CD4-positive, alpha-beta T cell treated with Interleukin-4 for 1 hour (primary cell): ENCODE data around the gene HSPA9.
A peak's percentile ranks its signal among the peaks of the same experiment; 100 is the strongest.

Experiments
- DNase-seq, 2 donors: peaks; one replicate each; pipeline ENCODE4 v3.0.0-alpha.2; 2020 to 2022

The HSPA9 gene

GRCh38 chr5:138557677-138558076, 17.5 kb downstream of the HSPA9 start:
- no peak for DNase-seq

GRCh38 chr5:138554143-138554542, 21.1 kb downstream of the HSPA9 start:
- no peak for DNase-seq

GRCh38 chr5:138553437-138554095, 21.6 kb downstream of the HSPA9 start:
- DNase-seq = no peak

GRCh38 chr5:138552657-138553056, 22.5 kb downstream of the HSPA9 start:
- no peak for DNase-seq

- DNase-seq = no peak
Observed at GRCh38 chr5:138549414-138549813, 25.8 kb downstream of the HSPA9 start.

- DNase-seq = no peak
Observed at GRCh38 chr5:138545919-138546562, 29.2 kb downstream of the HSPA9 start.

GRCh38 chr5:138544181-138545134, 30.7 kb downstream of the HSPA9 start:
- DNase-seq = no peak

GRCh38 chr5:138543730-138544104, 31.5 kb downstream of the HSPA9 start:
- DNase-seq = no peak

- DNase-seq = peak; percentile 100
Observed at GRCh38 chr5:138542956-138543729, 32.1 kb downstream of the HSPA9 start, which contains the start of gene ETF1. ETF1 (minus strand) TSS chr5:138543236; CDS start chr5:138542918, 318 bp downstream.

- DNase-seq = peak in 1 of 2 donors; percentile 16
Observed at GRCh38 chr5:138542180-138542955, 32.8 kb downstream of the HSPA9 start.

GRCh38 chr5:138541511-138542179, 33.6 kb downstream of the HSPA9 start:
- DNase-seq = no peak

GRCh38 chr5:138539791-138540190, 35.4 kb downstream of the HSPA9 start:
- DNase-seq = no peak

- no peak for DNase-seq
Observed at GRCh38 chr5:138538943-138539627, 36.1 kb downstream of the HSPA9 start.

GRCh38 chr5:138536665-138537315, 38.4 kb downstream of the HSPA9 start:
- peak in 1 of 2 donors; percentile 27 for DNase-seq

- DNase-seq = no peak
Observed at GRCh38 chr5:138536215-138536614, 39.0 kb downstream of the HSPA9 start.

GRCh38 chr5:138533973-138534941, 40.9 kb downstream of the HSPA9 start:
- no peak for DNase-seq

GRCh38 chr5:138529812-138530211, 45.4 kb downstream of the HSPA9 start:
- no peak for DNase-seq

GRCh38 chr5:138528744-138529469, 46.3 kb downstream of the HSPA9 start:
- no peak for DNase-seq
